Measurements from ENCODE around the gene BCL2L12. TPM values are rescaled to one million over a fixed set of nuclear protein-coding genes. Genes with fewer than 3 reads are reported as not detected.

BCL2L12 gene
- total RNA-seq, 4 donors from 2014 or later = 2.1 to 7.9 (median 3.3) TPM

- no peak for TF ChIP-seq CTCF (IDR thresholded peaks at IDR 0.05; ENCODE audit: low read depth)
Observed at GRCh38 chr19:49696115-49696514, 30.4 kb downstream of the BCL2L12 start.

- no peak for TF ChIP-seq CTCF (IDR thresholded peaks at IDR 0.05; ENCODE audit: low read depth)
Observed at GRCh38 chr19:49696865-49697264, 31.1 kb downstream of the BCL2L12 start.

GRCh38 chr19:49699364-49699763, 33.6 kb downstream of the BCL2L12 start:
- TF ChIP-seq CTCF (IDR thresholded peaks at IDR 0.05; ENCODE audit: low read depth) = no peak

- TF ChIP-seq CTCF (IDR thresholded peaks at IDR 0.05; ENCODE audit: low read depth) = no peak
Observed at GRCh38 chr19:49700563-49700962, 34.8 kb downstream of the BCL2L12 start.

- TF ChIP-seq CTCF (IDR thresholded peaks at IDR 0.05; ENCODE audit: low read depth) = no peak
Observed at GRCh38 chr19:49701271-49701786, 35.6 kb downstream of the BCL2L12 start.

GRCh38 chr19:49704888-49705642, 39.3 kb downstream of the BCL2L12 start:
- no peak for TF ChIP-seq CTCF (IDR thresholded peaks at IDR 0.05; ENCODE audit: low read depth)

GRCh38 chr19:49705919-49706318, 40.2 kb downstream of the BCL2L12 start:
- no peak for TF ChIP-seq CTCF (IDR thresholded peaks at IDR 0.05; ENCODE audit: low read depth)

All from subcutaneous adipose tissue (tissue), 4 donors.